ENCODE results near the gene SLC25A40. TPM values are rescaled to one million over a fixed set of nuclear protein-coding genes. Genes with fewer than 3 reads are reported as not detected.
"Not testable (repeated sequence)": the region's sequence is repeated elsewhere in the genome, so short reads cannot be mapped to it uniquely, and the experiment has no call there.

SLC25A40 gene
- polyA plus RNA-seq, 2 donors = 3.3 to 5.2 TPM

DNA sequence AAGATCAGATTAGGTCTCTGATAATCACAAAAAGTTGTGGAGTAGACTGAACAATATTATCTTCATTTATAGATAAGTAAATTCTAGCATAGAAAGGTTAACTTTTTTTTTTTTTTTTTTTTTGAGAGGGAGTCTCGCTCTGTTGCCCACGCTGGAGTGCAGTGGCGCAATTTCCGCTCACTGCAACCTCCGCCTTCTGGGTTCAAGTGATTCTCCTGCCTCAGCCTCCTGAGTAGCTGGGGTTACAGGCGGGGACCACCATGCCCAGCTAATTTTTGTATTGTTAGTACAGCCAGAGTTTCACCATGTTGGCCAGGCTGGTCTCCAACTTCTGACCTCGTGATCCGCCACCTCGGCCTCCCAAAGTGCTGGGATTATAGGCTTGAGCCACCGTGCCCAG is 2.8 kb downstream of the SLC25A40 start:
- H3K27me3 ChIP-seq (ENCODE audit: control insufficient read depth in 1 of 2, insufficient read depth in 2 of 2, low read length in 2 of 2); H3K27ac ChIP-seq (ENCODE audit: low read depth in 2 of 2, low read length in 1 of 2); H3K4me1 ChIP-seq (ENCODE audit: control insufficient read depth in 2 of 2, insufficient read depth in 2 of 2, low read length in 1 of 2); H3K9me3 ChIP-seq (ENCODE audit: control insufficient read depth in 2 of 2, insufficient read depth in 1 of 2, low read depth in 1 of 2, low read length in 1 of 2); H3K4me3 ChIP-seq (ENCODE audit: low read depth in 1 of 2, low read length in 2 of 2); H3K36me3 ChIP-seq (ENCODE audit: control insufficient read depth in 2 of 2, insufficient read depth in 2 of 2, low read length in 1 of 2): not testable (repeated sequence)
- WGBS, 2 donors = 95 to 98% methylated on average over 10 of the region's 10 CpGs

DNA sequence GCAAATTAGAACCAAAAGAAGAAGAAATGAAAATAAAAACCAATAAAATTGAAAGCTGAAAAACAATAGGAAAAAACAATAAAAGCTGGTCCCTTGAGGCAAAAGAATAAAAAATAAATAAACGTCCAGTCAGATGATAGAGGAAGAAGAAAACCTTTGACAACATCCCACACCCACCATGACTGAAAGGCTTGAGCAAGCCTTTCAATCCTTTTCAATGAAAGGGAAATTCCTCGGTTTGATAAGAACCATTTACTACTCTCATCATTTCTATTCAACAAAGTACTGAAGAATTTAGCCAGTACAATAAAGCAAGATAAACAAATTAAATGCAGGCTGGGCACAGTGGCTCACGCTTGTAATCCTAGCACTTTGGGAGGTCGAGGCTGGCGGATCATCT is 3.8 kb downstream of the SLC25A40 start:
- no peak overlapping the region for H3K27ac ChIP-seq (ENCODE audit: low read depth in 2 of 2, low read length in 1 of 2)
- no peaks in the 10 kb centered on the region for H3K27me3 ChIP-seq (ENCODE audit: control insufficient read depth in 1 of 2, insufficient read depth in 2 of 2, low read length in 2 of 2)
- 84 to 91% methylated on average over 5 of the region's 5 CpGs for WGBS, 2 donors
- H3K4me1 ChIP-seq (ENCODE audit: control insufficient read depth in 2 of 2, insufficient read depth in 2 of 2, low read length in 1 of 2) = no peaks in the 10 kb centered on the region
- H3K4me3 ChIP-seq (ENCODE audit: low read depth in 1 of 2, low read length in 2 of 2) = no peak overlapping the region
- peaks cover 0 to 7% of the 10 kb centered on the region in 2 donors for H3K36me3 ChIP-seq (ENCODE audit: control insufficient read depth in 2 of 2, insufficient read depth in 2 of 2, low read length in 1 of 2)
- peaks cover 5% of the 10 kb centered on the region in 2 donors for H3K9me3 ChIP-seq (ENCODE audit: control insufficient read depth in 2 of 2, insufficient read depth in 1 of 2, low read depth in 1 of 2, low read length in 1 of 2)

DNA sequence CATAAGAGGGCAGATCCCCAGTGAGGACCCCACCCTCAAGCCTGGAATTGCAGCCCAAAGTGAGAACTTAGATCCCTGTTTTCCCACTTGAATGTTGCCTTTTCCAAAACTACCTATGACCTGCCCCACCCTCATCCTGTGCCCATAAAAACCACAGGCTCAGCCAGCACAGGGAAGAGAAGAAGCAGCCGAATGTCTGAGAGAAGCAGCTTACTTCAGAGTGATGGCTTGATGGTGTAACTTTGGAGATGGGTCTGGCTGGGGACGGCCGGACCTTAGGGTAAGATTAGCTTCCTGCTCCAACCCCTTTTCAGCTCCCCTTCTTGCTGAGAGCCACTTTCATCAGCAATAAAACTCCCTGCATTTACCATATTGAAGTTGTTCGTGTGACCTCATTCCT is 5.7 kb downstream of the SLC25A40 start:
- no peaks in the 10 kb centered on the region for H3K27me3 ChIP-seq (ENCODE audit: control insufficient read depth in 1 of 2, insufficient read depth in 2 of 2, low read length in 2 of 2)
- H3K4me1 ChIP-seq (ENCODE audit: control insufficient read depth in 2 of 2, insufficient read depth in 2 of 2, low read length in 1 of 2) = no peaks in the 10 kb centered on the region
- H3K27ac ChIP-seq (ENCODE audit: low read depth in 2 of 2, low read length in 1 of 2) = no peak overlapping the region
- 95 to 96% methylated on average over 4 of the region's 4 CpGs for WGBS, 2 donors
- H3K36me3 ChIP-seq (ENCODE audit: control insufficient read depth in 2 of 2, insufficient read depth in 2 of 2, low read length in 1 of 2) = peaks cover 0 to 7% of the 10 kb centered on the region in 2 donors
- peaks cover 5 to 7% of the 10 kb centered on the region in 2 donors for H3K9me3 ChIP-seq (ENCODE audit: control insufficient read depth in 2 of 2, insufficient read depth in 1 of 2, low read depth in 1 of 2, low read length in 1 of 2)
- no peak overlapping the region for H3K4me3 ChIP-seq (ENCODE audit: low read depth in 1 of 2, low read length in 2 of 2)

DNA sequence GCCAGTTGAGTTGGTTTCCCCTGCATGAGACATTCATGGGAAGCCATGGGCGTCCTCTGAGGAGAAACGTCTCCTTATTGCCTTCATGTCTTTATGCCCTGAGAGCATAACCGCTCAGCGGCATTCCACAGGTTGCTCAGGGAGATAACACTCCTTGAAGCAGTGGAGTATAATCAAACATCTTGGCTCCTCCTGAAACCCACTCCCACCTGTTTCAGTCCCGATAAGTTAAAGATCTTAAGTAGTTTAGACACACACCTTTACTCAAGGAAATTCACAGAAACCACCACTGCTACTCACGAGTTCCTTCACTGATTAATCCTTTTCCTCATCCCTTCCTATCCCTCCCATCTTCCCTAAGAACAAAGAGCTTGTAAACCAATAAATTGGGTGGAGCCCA is 9.6 kb downstream of the SLC25A40 start:
- H3K27me3 ChIP-seq (ENCODE audit: control insufficient read depth in 1 of 2, insufficient read depth in 2 of 2, low read length in 2 of 2); H3K36me3 ChIP-seq (ENCODE audit: control insufficient read depth in 2 of 2, insufficient read depth in 2 of 2, low read length in 1 of 2); H3K4me3 ChIP-seq (ENCODE audit: low read depth in 1 of 2, low read length in 2 of 2); H3K9me3 ChIP-seq (ENCODE audit: control insufficient read depth in 2 of 2, insufficient read depth in 1 of 2, low read depth in 1 of 2, low read length in 1 of 2); H3K27ac ChIP-seq (ENCODE audit: low read depth in 2 of 2, low read length in 1 of 2); H3K4me1 ChIP-seq (ENCODE audit: control insufficient read depth in 2 of 2, insufficient read depth in 2 of 2, low read length in 1 of 2): not testable (repeated sequence)
- WGBS, 2 donors = 95 to 97% methylated on average over 6 of the region's 6 CpGs

DNA sequence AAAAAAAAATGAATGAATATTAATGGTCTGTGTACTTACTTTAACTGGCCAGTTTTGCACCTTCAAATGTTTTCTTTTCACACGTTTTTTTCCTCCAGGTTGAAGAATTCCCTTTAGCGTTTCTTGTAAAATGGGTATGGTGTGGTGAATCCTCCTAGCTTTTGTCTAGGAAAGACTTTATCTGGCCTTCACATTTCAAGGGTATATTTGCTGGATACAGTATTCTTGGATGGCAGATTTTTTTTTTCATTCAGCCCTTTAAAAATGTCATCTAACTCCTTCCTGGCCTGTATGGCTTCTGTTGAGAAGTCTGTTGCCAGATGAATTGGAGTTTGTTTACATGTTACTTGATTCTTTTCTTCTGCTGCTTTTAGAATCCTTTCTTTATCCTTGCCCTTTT is 10.1 kb downstream of the SLC25A40 start:
- 95% methylated on average over 2 of the region's 2 CpGs for WGBS, 2 donors
- H3K27me3 ChIP-seq (ENCODE audit: control insufficient read depth in 1 of 2, insufficient read depth in 2 of 2, low read length in 2 of 2) = no peaks in the 10 kb centered on the region
- H3K4me3 ChIP-seq (ENCODE audit: low read depth in 1 of 2, low read length in 2 of 2) = no peak overlapping the region
- no peaks in the 10 kb centered on the region for H3K4me1 ChIP-seq (ENCODE audit: control insufficient read depth in 2 of 2, insufficient read depth in 2 of 2, low read length in 1 of 2)
- H3K9me3 ChIP-seq (ENCODE audit: control insufficient read depth in 2 of 2, insufficient read depth in 1 of 2, low read depth in 1 of 2, low read length in 1 of 2) = peaks cover 5 to 7% of the 10 kb centered on the region in 2 donors
- no peak overlapping the region for H3K27ac ChIP-seq (ENCODE audit: low read depth in 2 of 2, low read length in 1 of 2)
- peaks cover 0 to 5% of the 10 kb centered on the region in 2 donors for H3K36me3 ChIP-seq (ENCODE audit: control insufficient read depth in 2 of 2, insufficient read depth in 2 of 2, low read length in 1 of 2)

DNA sequence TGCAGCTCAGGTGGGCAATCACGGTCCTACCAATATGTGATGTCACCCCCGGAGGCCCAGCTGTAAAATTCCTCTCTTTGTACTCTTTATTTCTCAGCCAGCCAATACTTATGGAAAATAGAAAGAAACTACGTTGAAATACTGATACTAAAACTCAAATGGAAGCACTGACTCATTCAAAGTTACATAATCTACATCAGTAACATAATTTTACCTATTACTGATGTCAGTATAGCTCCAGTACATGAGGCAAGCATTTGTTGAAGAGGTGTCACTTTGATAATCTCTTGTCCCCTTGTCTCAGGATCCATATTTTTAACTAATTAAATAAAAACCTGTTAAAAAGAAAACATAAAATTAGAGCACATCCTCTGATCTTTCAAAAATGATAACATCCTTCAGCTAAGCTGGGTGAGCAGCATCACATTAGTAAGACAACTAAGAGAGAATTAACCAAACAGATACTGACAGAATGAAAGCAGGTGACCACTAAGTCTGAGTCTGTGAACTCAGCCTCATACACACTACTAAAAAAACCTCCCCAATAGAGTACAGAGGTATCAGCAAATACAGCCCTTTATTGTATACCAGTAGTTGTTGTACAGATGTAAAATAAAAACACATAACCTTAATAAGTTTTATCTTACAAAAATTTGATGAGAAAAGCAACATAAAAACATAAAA is 17.6 kb downstream of the SLC25A40 start:
- 90 to 98% methylated on average over 3 of the region's 3 CpGs for WGBS, 2 donors
- H3K4me3 ChIP-seq (ENCODE audit: low read depth in 1 of 2, low read length in 2 of 2) = no peak overlapping the region
- H3K9me3 ChIP-seq (ENCODE audit: control insufficient read depth in 2 of 2, insufficient read depth in 1 of 2, low read depth in 1 of 2, low read length in 1 of 2) = no peaks in the 10 kb centered on the region
- H3K27ac ChIP-seq (ENCODE audit: low read depth in 2 of 2, low read length in 1 of 2) = no peak overlapping the region
- H3K36me3 ChIP-seq (ENCODE audit: control insufficient read depth in 2 of 2, insufficient read depth in 2 of 2, low read length in 1 of 2) = no peaks in the 10 kb centered on the region
- no peaks in the 10 kb centered on the region for H3K27me3 ChIP-seq (ENCODE audit: control insufficient read depth in 1 of 2, insufficient read depth in 2 of 2, low read length in 2 of 2)
- H3K4me1 ChIP-seq (ENCODE audit: control insufficient read depth in 2 of 2, insufficient read depth in 2 of 2, low read length in 1 of 2) = no peaks in the 10 kb centered on the region

DNA sequence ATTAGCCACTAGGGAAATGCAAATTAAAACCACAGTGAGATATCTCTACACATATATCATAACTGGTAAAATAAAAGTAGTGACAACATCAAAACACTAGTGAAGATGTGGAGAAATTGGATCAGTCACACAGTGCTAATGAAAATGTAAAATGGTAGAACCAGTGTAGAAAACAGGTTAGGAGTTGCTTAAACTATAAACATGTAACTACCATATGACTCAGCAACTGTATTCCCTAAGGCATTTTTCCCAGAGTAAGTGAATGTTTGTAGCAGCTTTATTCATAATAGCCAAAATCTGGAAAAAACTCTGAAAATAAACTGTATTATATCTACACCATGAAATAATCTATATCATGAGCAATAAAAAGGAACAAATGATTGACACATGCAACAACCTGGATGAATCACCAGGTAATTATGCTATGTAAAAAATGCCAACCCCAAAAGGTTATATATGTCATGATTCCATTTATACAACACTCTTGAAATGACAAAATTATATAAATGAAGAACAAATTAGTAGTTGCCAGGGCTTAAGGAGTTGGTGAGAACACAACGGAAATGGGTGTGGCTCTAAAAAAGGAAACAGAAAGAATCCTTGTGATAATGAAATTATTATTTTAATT is 22.8 kb downstream of the SLC25A40 start:
- Histone ChIP-seq H3K27ac (ENCODE audit: low read depth in 2 of 2, low read length in 1 of 2) (no peak overlapping the region), H3K4me1 (ENCODE audit: control insufficient read depth in 2 of 2, insufficient read depth in 2 of 2, low read length in 1 of 2) (no peaks in the 10 kb centered on the region), H3K36me3 (ENCODE audit: control insufficient read depth in 2 of 2, insufficient read depth in 2 of 2, low read length in 1 of 2) (peaks cover 0 to 3% of the 10 kb centered on the region in 2 donors), H3K27me3 (ENCODE audit: control insufficient read depth in 1 of 2, insufficient read depth in 2 of 2, low read length in 2 of 2) (no peaks in the 10 kb centered on the region), H3K9me3 (ENCODE audit: control insufficient read depth in 2 of 2, insufficient read depth in 1 of 2, low read depth in 1 of 2, low read length in 1 of 2) (no peaks in the 10 kb centered on the region), H3K4me3 (ENCODE audit: low read depth in 1 of 2, low read length in 2 of 2) (no peak overlapping the region)
- 46 to 70% methylated on average over 1 of the region's 1 CpG for WGBS, 2 donors

DNA sequence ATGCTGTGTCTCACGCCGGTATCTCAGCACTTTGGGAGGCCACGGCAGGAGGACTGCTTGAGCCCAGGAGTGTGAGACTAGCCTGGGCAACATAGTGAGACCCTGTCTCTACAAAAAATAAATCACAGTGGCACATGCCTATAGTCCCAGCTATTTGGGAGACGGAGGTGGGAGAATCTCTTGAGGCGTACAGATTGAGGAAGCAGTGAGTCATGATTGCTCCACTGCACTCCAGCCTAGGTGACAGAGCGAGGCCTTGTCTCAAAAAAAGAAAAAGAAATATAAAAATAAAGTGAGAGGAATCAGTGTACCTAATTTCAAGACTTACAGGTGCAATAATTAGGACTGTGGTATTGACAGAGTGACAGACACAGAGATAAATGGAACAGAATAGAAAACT is 23.9 kb downstream of the SLC25A40 start:
- Histone ChIP-seq H3K27me3 (ENCODE audit: control insufficient read depth in 1 of 2, insufficient read depth in 2 of 2, low read length in 2 of 2) (no peaks in the 10 kb centered on the region), H3K27ac (ENCODE audit: low read depth in 2 of 2, low read length in 1 of 2) (no peak overlapping the region), H3K4me3 (ENCODE audit: low read depth in 1 of 2, low read length in 2 of 2) (no peak overlapping the region), H3K36me3 (ENCODE audit: control insufficient read depth in 2 of 2, insufficient read depth in 2 of 2, low read length in 1 of 2) (peaks cover 0 to 3% of the 10 kb centered on the region in 2 donors), H3K9me3 (ENCODE audit: control insufficient read depth in 2 of 2, insufficient read depth in 1 of 2, low read depth in 1 of 2, low read length in 1 of 2) (no peaks in the 10 kb centered on the region), H3K4me1 (ENCODE audit: control insufficient read depth in 2 of 2, insufficient read depth in 2 of 2, low read length in 1 of 2) (no peaks in the 10 kb centered on the region)
- WGBS, 2 donors = 93 to 95% methylated on average over 6 of the region's 6 CpGs

DNA sequence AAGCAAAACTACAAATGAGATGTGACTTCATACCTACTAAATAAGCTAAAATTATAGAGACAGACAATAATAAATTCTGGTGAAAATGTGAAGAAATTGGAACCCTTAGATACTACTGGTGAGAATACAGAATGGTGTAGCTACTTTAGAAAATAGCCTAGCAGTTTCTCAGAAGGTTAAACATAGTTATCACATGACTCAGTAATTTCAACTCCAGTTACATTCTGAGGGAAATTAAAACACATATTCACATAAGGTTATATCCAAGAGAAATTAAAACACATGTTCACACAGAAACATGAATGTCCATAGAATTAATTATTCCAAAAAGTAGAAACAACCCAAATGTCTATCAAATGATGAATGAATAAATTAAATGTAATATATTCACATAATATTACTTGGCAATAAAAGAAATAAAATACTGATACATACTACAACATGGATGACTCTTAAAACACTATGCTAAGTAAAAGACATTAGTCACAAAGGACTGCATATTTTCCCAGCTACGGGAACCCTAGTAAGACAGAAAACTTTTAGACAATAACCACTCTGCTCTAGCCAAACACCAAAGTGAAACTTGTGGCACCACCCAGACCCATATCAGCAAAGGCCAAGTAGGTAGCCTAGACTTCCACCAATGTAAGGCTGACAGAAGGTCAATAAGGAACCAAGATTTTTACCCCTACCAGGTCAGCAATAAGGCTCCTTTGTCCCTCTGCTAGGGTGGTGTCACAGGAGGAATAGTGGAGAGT is 25.1 kb downstream of the SLC25A40 start:
- H3K27me3 ChIP-seq (ENCODE audit: control insufficient read depth in 1 of 2, insufficient read depth in 2 of 2, low read length in 2 of 2) = no peaks in the 10 kb centered on the region
- no peaks in the 10 kb centered on the region for H3K9me3 ChIP-seq (ENCODE audit: control insufficient read depth in 2 of 2, insufficient read depth in 1 of 2, low read depth in 1 of 2, low read length in 1 of 2)
- peaks cover 0 to 3% of the 10 kb centered on the region in 2 donors for H3K36me3 ChIP-seq (ENCODE audit: control insufficient read depth in 2 of 2, insufficient read depth in 2 of 2, low read length in 1 of 2)
- no peak overlapping the region for H3K27ac ChIP-seq (ENCODE audit: low read depth in 2 of 2, low read length in 1 of 2)
- no peak overlapping the region for H3K4me3 ChIP-seq (ENCODE audit: low read depth in 1 of 2, low read length in 2 of 2)
- no peaks in the 10 kb centered on the region for H3K4me1 ChIP-seq (ENCODE audit: control insufficient read depth in 2 of 2, insufficient read depth in 2 of 2, low read length in 1 of 2)
- 78 to 85% methylated on average over 1 of the region's 1 CpG for WGBS, 2 donors
